ENCODE measurements around the gene BZW2.

GRCh38 chr7:16754856-16755317, 108.9 kb downstream of the BZW2 start:
- no peak for TF ChIP-seq CTCF (IDR thresholded peaks at IDR 0.05)
- TF ChIP-seq EP300 (IDR thresholded peaks at IDR 0.05), result no peak

Data from upper lobe of left lung (tissue), 4 donors.